DMS153 treated with DMSO at 0.1 percent for 48 hours (cell line): ENCODE results near the gene DCDC2C.

ENCODE experiments used
- DNase-seq: peaks from one replicate; lab custom pipeline; 2025; ENCODE audit not compliant: unreplicated experiment; lab: John Stamatoyannopoulos, UW

Gene DCDC2C

GRCh38 chr2:3769766-3770165 lies 66.4 kb downstream of the DCDC2C start:
- DNase-seq, result no peak

- no peak for DNase-seq
Observed at GRCh38 chr2:3770724-3771415, 67.5 kb downstream of the DCDC2C start.

GRCh38 chr2:3771576-3771975 lies 68.2 kb downstream of the DCDC2C start:
- no peak for DNase-seq

- DNase-seq, result no peak
Observed at GRCh38 chr2:3774336-3774735, 71.0 kb downstream of the DCDC2C start.

GRCh38 chr2:3776311-3776710 lies 72.9 kb downstream of the DCDC2C start:
- DNase-seq, result no peak

GRCh38 chr2:3777966-3778365 lies 74.6 kb downstream of the DCDC2C start:
- no peak for DNase-seq

- DNase-seq, result no peak
Observed at GRCh38 chr2:3778851-3779495, 75.6 kb downstream of the DCDC2C start.

GRCh38 chr2:3779496-3780049 lies 76.2 kb downstream of the DCDC2C start:
- DNase-seq, result no peak

GRCh38 chr2:3780477-3781402 lies 77.4 kb downstream of the DCDC2C start:
- peak; percentile 90 for DNase-seq

GRCh38 chr2:3784731-3785130 lies 81.4 kb downstream of the DCDC2C start:
- no peak for DNase-seq

- no peak for DNase-seq
Observed at GRCh38 chr2:3785220-3785889, 82.0 kb downstream of the DCDC2C start.

GRCh38 chr2:3785890-3786273 lies 82.5 kb downstream of the DCDC2C start:
- no peak for DNase-seq

- DNase-seq, result no peak
Observed at GRCh38 chr2:3787768-3788167, 84.4 kb downstream of the DCDC2C start.

- no peak for DNase-seq
Observed at GRCh38 chr2:3789256-3789655, 85.9 kb downstream of the DCDC2C start.

GRCh38 chr2:3793249-3793648 lies 89.9 kb downstream of the DCDC2C start:
- DNase-seq, result no peak

- DNase-seq, result no peak
Observed at GRCh38 chr2:3801506-3801905, 98.1 kb downstream of the DCDC2C start.

GRCh38 chr2:3805201-3805939 lies 102.0 kb downstream of the DCDC2C start:
- no peak for DNase-seq

GRCh38 chr2:3806168-3806567 lies 102.8 kb downstream of the DCDC2C start:
- no peak for DNase-seq

GRCh38 chr2:3806730-3807129 lies 103.4 kb downstream of the DCDC2C start:
- no peak for DNase-seq

GRCh38 chr2:3807853-3808252 lies 104.5 kb downstream of the DCDC2C start:
- no peak for DNase-seq
